KOPT-K1 (cell line): ENCODE results near the gene DNAH9.

Experiments used
- H3K27ac ChIP-seq: fragments of 200-600 bp; sonication (generic); 2 replicates; pipeline ENCODE4 v1.5.1; 2016; ENCODE audit warnings: antibody characterized with exemption, mild to moderate bottlenecking, low read depth, low read length; ENCODE audit not compliant: poor library complexity, severe bottlenecking
- H3K36me3 ChIP-seq: fragments of 200-600 bp; sonication (generic); 2 replicates; pipeline ENCODE4 v1.5.1; 2017; ENCODE audit warnings: antibody characterized with exemption, mild to moderate bottlenecking, low read length, moderate library complexity; ENCODE audit not compliant: insufficient read depth
- H3K9me3 ChIP-seq: fragments of 200-600 bp; sonication (generic); 2 replicates; pipeline ENCODE4 v1.5.1; 2017; ENCODE audit warnings: antibody characterized with exemption, low read length, mild to moderate bottlenecking; ENCODE audit not compliant: insufficient read depth, poor library complexity, severe bottlenecking

DNAH9 gene

DNA sequence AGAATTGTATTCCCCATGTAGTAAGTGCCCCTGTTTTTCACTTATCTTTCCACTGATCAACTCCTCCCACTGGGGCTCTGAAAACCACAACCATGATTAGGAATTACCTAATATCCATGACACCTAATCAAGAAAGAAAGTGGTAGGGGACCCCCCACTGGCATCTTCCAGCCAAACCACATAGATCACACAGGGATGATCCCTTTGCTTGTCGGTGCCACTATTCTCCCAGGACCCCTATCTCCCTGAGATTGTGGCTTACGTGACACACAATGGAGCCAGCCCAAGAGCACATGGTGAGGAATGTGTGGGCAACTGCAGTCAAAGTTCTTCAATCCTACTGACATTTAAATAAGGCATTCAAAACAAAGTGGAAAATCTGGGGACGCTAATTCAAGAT lies 17.6 kb upstream of the DNAH9 start:
- no peaks in the 10 kb centered on the region for H3K36me3 ChIP-seq

DNA sequence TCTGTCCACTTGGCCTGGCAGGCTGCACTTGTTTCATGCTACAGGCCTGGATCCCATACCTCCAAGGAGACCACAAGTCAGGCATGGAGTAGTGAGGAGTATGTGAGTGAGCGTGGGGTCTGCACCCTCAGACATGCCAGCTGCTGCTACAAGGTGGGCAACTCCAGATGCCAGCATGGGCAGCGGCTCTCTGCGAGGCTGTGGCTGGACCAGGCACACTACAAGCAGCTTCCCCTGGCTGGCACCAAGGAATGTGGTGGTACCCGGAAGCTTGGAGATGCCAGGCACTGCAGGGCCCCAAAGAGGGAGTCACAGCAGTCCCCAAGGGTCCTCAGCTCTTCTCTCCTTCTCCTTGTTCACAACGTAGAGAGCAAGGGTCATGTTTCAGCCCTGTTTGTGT lies 16.1 kb upstream of the DNAH9 start:
- H3K36me3 ChIP-seq = no peaks in the 10 kb centered on the region
- peaks cover 20% of the 10 kb centered on the region for H3K9me3 ChIP-seq
- no peak overlapping the region for H3K27ac ChIP-seq

More for the DNA sequence above, 17.6 kb upstream of the DNAH9 start:
- Histone ChIP-seq H3K27ac (no peak overlapping the region), H3K9me3 (peaks cover 20% of the 10 kb centered on the region)

DNA sequence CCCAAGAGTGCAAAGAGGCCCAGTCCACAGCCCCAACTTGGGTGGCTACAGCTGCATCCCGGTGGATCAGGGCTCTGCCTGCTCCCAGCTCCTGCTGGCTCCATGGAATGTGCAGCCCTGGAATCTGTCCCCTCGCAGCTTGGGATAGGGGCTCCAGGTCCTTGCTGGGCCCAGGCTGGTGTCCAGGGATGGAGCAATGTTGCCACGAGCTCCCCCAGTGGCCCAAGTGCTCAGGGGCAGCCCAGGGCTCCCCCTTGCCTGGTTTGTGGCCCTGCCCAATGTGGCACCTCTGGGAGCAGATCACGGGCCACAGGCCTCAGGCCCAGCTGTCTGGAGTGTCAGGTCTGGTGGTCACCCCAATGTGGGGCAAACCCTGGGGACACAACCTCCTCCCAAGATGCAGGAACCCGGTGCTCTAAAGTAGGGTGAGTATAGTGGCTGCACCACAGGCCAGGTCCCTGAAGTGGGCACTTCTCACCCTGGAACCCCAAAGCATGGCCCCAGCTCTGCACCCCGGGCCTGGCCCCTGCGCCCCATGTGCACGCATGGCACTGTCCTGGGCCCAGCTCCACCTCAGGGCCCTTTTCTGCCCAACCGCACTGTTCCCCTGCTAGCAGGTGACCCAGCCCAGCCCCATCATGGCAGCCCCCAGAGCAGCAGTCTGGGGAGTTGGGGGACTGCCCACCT lies 14.8 kb upstream of the DNAH9 start:
- Histone ChIP-seq H3K27ac (no peak overlapping the region), H3K9me3 (peaks cover 20% of the 10 kb centered on the region), H3K36me3 (no peaks in the 10 kb centered on the region)

DNA sequence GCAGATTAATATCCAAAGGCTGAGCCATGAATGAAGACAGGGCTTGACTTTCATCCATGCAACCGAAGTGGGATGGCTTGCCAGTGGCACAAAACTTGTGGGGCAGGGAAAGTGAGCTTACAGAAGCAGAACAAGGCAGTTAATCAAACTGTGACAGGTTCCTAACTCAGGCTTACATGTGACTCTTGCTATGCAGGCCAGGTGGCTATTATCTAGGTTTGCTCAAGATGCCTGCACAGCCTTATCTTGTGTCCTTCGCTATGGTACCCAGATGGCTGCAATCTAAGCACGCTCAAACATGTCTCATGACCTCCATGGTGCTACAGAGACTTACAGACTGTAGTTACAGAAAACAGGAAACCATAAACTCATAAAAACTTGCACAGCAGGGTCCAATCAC lies 8.6 kb upstream of the DNAH9 start:
- Histone ChIP-seq H3K9me3 (no peaks in the 10 kb centered on the region), H3K36me3 (no peaks in the 10 kb centered on the region), H3K27ac (no peak overlapping the region)

DNA sequence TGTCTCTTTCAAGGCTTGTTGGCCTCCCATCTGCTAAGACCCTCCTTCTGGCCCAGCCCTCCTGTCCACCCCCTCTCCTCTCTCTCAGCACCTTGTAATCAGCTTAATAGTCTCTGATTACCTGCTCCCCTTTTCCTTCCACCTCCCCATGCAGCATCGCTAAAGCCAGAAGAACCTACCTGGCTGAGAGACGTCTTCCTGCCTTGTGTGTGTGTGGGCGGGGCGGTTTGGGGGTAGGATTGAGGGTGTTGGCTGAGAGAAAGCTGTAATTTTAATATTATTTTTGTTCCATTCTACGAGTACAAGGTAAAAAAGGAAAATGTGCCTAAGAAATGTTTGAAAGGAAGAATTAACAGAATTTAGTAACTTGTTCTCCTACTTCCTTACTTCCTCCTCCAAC lies 3.4 kb downstream of the DNAH9 start:
- no peaks in the 10 kb centered on the region for H3K9me3 ChIP-seq

DNA sequence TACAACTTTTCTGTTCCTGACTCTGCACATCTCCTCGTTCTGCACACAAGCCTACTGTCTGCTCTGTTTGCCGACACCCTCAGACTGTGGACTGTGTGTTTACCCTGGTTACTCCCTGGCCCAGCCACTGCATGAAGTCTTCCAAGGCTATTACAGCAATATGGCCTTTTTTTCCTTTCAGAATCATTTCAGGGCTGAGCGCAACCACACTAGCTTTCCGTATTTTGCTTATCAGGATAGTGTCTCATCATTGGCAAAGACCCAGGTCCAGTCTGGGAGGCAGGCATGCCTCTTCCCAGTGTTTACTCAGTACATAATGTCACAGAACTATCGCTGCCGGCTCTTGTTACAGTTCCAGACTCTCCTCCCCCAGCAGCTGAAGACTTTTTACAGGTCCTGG lies 10.1 kb downstream of the DNAH9 start:
- H3K36me3 ChIP-seq = no peaks in the 10 kb centered on the region
- H3K27ac ChIP-seq = no peak overlapping the region
- no peaks in the 10 kb centered on the region for H3K9me3 ChIP-seq

More for the DNA sequence above, 3.4 kb downstream of the DNAH9 start:
- Histone ChIP-seq H3K36me3 (no peaks in the 10 kb centered on the region), H3K27ac (no peak overlapping the region)

DNA sequence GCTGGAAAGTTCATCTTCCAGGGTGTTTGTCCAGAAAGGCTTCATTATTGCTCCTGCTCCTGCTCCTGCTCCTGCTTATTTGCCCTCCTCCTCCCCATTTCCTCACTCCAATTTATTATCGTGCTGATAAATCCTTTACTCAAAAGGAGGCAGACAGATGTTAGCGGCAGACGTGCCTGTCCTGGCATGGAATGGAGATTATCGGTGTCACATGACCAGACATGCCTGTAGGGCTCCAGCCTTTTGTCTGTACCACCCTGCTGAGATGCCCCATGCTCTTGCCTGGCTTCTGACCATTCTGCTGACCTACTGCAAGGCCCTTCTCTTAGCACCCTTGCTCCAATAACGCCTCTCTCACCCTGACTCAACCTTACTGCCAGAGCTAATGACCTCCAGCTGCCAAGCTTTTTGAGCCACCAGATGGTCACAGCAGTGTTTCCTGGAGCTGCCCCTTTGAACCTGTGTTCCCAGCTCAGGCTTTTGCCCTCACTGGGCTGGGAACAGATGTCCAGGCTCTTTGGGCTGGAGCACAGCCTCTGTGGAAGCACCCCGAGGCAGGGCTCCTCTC lies 12.8 kb downstream of the DNAH9 start:
- H3K36me3 ChIP-seq = no peaks in the 10 kb centered on the region
- H3K9me3 ChIP-seq = no peaks in the 10 kb centered on the region
- H3K27ac ChIP-seq = no peak overlapping the region

DNA sequence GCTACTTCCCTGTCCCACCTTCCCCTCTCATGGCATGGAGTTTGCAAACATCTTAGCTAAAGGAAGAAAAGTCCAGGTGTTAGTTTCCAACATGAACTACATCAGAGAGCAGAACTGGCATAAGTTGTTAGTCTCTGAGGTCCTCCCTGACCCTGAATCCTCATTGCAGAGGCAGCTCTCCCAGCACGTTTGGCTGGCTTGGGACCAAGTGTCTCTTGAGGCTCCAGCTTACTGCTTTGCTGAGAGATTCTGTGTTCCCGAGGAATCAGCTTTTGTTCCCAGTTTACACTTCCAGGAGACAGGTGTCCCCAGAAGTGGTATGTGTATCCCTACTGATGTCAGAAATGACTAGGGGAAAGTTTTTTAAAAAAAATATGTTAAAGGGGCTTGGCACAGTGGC lies 14.7 kb downstream of the DNAH9 start:
- Histone ChIP-seq H3K9me3 (no peaks in the 10 kb centered on the region), H3K36me3 (no peaks in the 10 kb centered on the region), H3K27ac (no peak overlapping the region)

DNA sequence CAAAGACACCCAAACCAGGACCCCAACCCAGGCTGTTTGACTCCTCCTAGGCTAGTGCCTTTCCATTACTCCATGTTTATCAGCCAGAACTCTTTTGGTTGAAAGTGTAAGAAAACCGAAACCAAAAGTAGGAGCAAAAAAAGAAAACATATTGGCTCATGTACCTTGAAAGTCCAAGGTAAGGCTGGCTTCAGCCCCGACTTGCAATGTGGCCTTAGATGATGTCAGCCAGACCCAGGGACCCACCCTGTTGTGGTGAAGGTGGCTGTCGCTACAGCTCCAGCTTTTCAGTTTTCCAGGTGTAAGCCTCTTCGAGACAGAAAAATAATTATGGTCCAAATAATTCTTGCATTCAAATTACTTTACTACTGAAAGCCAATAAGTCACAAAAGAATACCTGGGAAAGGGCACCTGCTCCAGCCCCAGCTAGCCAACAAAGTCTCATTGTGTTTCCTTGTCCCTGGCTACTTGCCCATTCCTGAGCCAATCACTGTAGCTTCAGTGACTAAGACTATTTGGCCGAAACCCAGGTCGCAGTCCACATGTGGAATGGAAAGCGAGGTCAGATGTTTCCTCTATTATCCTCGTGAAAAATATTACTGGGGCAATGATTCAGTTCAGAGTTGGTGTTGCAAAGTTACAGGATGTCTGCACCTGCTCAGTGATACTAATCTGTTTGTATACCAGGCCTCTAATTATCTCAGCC lies 20.7 kb downstream of the DNAH9 start:
- H3K36me3 ChIP-seq = no peaks in the 10 kb centered on the region
- no peak overlapping the region for H3K27ac ChIP-seq
- H3K9me3 ChIP-seq = no peaks in the 10 kb centered on the region

DNA sequence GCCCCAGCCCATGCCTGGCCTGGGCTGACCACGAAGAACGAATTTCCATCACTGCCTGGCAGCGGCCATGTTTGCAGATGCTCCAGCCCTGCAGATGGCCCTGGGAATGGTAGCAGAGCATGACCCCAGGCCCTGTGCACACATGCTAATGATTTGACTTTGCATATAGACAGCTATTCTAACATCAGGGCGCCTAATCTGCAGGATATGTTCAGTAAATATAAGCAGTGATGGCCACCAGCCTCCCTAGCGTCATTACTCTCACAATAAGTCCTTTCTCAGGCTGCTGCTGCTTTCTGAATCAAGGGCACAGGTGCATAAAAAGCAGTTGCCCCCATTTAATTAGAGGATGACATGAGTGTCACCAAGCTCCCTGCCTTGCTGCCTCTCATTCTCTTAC lies 24.2 kb downstream of the DNAH9 start:
- Histone ChIP-seq H3K36me3 (no peaks in the 10 kb centered on the region), H3K9me3 (no peaks in the 10 kb centered on the region)

DNA sequence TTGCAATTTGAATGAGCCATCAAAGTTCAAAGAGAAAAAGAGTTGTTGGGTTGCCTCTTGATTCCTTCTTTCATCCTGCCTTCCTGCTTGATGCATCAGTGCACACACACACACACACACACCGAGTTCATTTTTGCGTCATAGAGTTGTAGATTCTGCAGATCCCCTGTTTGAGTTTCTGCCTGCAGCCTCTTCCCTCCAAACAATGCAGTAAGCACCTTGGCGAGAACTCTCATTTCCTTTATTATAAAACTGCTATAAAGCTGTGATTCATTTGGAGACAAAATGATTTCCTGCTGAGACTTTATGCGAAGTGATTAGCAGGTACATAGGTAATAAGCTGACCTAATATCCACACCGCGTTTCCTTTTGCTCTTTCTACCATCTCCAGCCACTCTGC lies 26.7 kb downstream of the DNAH9 start:
- H3K27ac ChIP-seq = no peak overlapping the region
- H3K9me3 ChIP-seq = no peaks in the 10 kb centered on the region
- no peaks in the 10 kb centered on the region for H3K36me3 ChIP-seq

More for the DNA sequence above, 24.2 kb downstream of the DNAH9 start:
- no peak overlapping the region for H3K27ac ChIP-seq

DNA sequence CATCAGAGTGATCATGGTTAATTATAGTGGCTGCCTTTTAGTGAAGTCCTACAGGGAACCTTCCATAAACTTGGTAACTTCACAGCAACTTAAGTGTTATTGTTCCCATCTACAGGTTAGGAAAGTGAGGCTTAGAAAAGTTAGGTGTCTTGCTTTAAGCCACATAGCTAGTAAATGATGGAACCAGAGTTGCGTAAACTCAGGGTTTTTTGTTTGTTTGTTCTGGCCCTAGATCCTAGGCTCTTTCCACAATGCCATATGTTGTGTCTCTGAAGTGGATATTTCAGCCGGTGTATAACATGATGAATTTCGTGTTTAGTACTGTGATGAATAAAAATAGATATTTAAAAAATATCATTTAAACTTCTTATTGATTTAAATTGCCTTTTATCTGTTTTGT lies 27.6 kb downstream of the DNAH9 start:
- no peak overlapping the region for H3K27ac ChIP-seq
- H3K36me3 ChIP-seq = no peaks in the 10 kb centered on the region

DNA sequence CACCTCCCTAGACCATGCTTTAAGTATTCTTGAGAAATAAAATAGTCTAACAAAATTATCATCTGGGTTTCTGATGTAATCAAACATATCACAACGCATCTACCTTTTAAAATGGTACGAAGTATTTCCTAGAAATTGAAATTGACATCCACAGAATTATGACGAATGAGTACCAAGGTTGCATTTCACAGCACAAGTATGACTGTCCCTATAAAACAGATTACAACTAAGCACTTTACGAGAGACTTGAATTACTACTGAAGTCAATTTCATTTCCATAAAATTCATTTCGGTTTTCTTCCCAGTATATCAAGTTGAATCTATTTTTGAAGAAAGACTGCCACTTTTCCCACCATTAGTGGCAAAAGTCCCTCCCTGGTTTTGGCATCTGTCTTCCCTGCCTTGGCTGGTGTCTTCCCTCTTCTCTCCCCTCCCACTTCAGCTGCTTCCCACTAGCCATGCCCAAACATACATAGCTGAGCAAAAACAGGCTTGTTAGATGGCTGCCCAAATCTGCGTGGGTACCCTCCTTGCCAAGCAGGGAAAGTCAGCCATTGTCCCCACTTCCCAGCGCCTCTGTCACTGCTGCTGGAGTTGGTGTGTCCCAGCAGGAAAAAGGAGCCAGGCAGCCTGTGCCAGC lies 29.2 kb downstream of the DNAH9 start:
- no peaks in the 10 kb centered on the region for H3K36me3 ChIP-seq
- H3K27ac ChIP-seq = no peak overlapping the region
- H3K9me3 ChIP-seq = no peaks in the 10 kb centered on the region

More for the DNA sequence above, 27.6 kb downstream of the DNAH9 start:
- no peaks in the 10 kb centered on the region for H3K9me3 ChIP-seq

DNA sequence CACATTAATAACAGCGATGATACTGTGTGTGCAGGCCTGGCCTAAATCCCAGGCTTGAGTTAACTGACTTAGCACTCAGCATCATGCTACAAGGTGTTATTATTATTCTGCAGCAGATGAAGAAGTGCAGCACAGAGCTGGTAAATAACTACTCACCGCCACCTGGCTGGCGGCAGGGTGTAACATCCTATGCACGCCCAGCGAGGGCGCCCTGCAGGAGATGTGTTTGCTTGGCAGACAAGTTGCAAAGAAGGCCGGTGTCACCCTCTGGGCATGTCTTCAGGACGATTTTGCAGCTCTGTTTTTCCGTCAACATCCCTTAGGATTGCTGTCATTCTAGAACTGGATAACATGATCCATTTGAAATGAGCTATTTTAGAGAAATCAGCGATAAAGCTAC lies 30.1 kb downstream of the DNAH9 start:
- no peaks in the 10 kb centered on the region for H3K36me3 ChIP-seq
- H3K27ac ChIP-seq = no peak overlapping the region
- H3K9me3 ChIP-seq = no peaks in the 10 kb centered on the region

DNA sequence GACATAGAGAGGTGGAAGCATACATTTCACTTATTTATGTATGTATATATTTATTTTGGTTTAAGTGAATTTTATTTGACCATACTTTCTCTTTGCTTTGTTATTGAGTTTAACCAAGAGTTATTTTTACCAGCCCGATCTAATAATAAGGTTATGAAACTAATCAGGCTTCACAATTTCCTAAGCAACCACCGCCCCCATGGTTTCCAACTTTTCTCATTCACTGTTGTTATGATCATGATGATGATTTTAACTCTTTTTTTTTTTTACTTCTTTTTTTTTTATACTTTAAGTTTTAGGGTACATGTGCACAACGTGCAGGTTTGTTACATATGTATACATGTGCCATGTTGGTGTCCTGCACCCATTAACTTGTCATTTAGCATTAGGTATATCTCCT lies 30.6 kb downstream of the DNAH9 start:
- H3K36me3 ChIP-seq = no peaks in the 10 kb centered on the region
- H3K9me3 ChIP-seq = no peaks in the 10 kb centered on the region
- H3K27ac ChIP-seq = no peak overlapping the region
